ENCODE data around the gene UMOD.

- TF ChIP-seq, protein P1, sequence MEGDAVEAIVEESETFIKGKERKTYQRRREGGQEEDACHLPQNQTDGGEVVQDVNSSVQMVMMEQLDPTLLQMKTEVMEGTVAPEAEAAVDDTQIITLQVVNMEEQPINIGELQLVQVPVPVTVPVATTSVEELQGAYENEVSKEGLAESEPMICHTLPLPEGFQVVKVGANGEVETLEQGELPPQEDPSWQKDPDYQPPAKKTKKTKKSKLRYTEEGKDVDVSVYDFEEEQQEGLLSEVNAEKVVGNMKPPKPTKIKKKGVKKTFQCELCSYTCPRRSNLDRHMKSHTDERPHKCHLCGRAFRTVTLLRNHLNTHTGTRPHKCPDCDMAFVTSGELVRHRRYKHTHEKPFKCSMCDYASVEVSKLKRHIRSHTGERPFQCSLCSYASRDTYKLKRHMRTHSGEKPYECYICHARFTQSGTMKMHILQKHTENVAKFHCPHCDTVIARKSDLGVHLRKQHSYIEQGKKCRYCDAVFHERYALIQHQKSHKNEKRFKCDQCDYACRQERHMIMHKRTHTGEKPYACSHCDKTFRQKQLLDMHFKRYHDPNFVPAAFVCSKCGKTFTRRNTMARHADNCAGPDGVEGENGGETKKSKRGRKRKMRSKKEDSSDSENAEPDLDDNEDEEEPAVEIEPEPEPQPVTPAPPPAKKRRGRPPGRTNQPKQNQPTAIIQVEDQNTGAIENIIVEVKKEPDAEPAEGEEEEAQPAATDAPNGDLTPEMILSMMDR (IDR thresholded peaks at IDR 0.05; ENCODE audit: extremely low read depth in 1 of 2, insufficient read depth in 1 of 2, low read depth in 1 of 2, low read length in 2 of 2) = no peak
- TF ChIP-seq MYC (IDR thresholded peaks at IDR 0.05; ENCODE audit: low read depth, low read length) (no peak), POLR2AphosphoS5 (IDR thresholded peaks at IDR 0.05; ENCODE audit: insufficient read depth, low read depth, low read length) (no peak), POLR2A (IDR thresholded peaks at IDR 0.05; ENCODE audit: low read depth, low read length) (no peak)
These were observed 44.2 kb downstream of the UMOD start for GRCh38 chr16:20308266-20308665.
